Activated T-helper 17 cell treated with anti-CD3 and anti-CD28 coated beads, Interleukin-2, amount 50 U/mL, for 72 hours (primary cell): ENCODE results near the gene THBS2. TPM values are rescaled to one million over a fixed set of nuclear protein-coding genes. Genes with fewer than 3 reads are reported as not detected.

Experiments
- ATAC-seq: fragments of 150-1000 bp; cut with Tn5 transposase; replicated peaks from 2 replicates; pipeline ENCODE4 v1.10.0; 2021; ENCODE audit warnings: mild to moderate bottlenecking, moderate library complexity
- H3K27ac Mint-ChIP-seq: one replicate; pipeline ENCODE4 v1.8.0; 2022; ENCODE audit warnings: mixed read lengths
- H3K27me3 Mint-ChIP-seq: one replicate; pipeline ENCODE4 v1.8.0; 2022; ENCODE audit warnings: mixed read lengths
- H3K36me3 Mint-ChIP-seq: one replicate; pipeline ENCODE4 v1.8.0; 2022; ENCODE audit warnings: low read depth, mild to moderate bottlenecking, mixed read lengths
- H3K4me1 Mint-ChIP-seq: one replicate; pipeline ENCODE4 v1.8.0; 2022; ENCODE audit warnings: mixed read lengths
- H3K4me3 Mint-ChIP-seq: one replicate; pipeline ENCODE4 v1.8.0; 2022; ENCODE audit warnings: mild to moderate bottlenecking, mixed read lengths
- H3K9me3 Mint-ChIP-seq: one replicate; pipeline ENCODE4 v1.8.0; 2022; ENCODE audit warnings: mixed read lengths
- total RNA-seq, 2 donors: library from RNA; stranded (reverse); gene quantifications; one replicate each; pipeline ENCODE4 v1.2.3, GENCODE V29; 2022

The THBS2 gene
- total RNA-seq, 2 donors from 2014 or later, result not detected

GRCh38 chr6:169236988-169237387, 16.7 kb downstream of the THBS2 start:
- no peaks in the 10 kb centered on the region for H3K27me3 Mint-ChIP-seq
- H3K36me3 Mint-ChIP-seq, result no peaks in the 10 kb centered on the region
- no peaks in the 10 kb centered on the region for H3K4me1 Mint-ChIP-seq
- peaks cover 14% of the 10 kb centered on the region for H3K9me3 Mint-ChIP-seq
- H3K4me3 Mint-ChIP-seq, result no peak overlapping the region
- H3K27ac Mint-ChIP-seq, result no peak overlapping the region
- ATAC-seq, result no peak

- Mint-ChIP-seq H3K4me3 (no peak overlapping the region), H3K4me1 (no peaks in the 10 kb centered on the region), H3K36me3 (no peaks in the 10 kb centered on the region), H3K27ac (no peak overlapping the region), H3K9me3 (peaks cover 14% of the 10 kb centered on the region), H3K27me3 (no peaks in the 10 kb centered on the region)
- ATAC-seq, result no peak
Observed at GRCh38 chr6:169236545-169236944, 17.1 kb downstream of the THBS2 start.

GRCh38 chr6:169235286-169235685, 18.4 kb downstream of the THBS2 start:
- H3K27me3 Mint-ChIP-seq, result no peaks in the 10 kb centered on the region
- no peak overlapping the region for H3K27ac Mint-ChIP-seq
- peaks cover 14% of the 10 kb centered on the region for H3K9me3 Mint-ChIP-seq
- H3K36me3 Mint-ChIP-seq, result no peaks in the 10 kb centered on the region
- no peak for ATAC-seq
- H3K4me3 Mint-ChIP-seq, result no peak overlapping the region
- H3K4me1 Mint-ChIP-seq, result no peaks in the 10 kb centered on the region

GRCh38 chr6:169234634-169235033, 19.0 kb downstream of the THBS2 start:
- no peak for ATAC-seq
- H3K36me3 Mint-ChIP-seq, result no peaks in the 10 kb centered on the region
- peaks cover 14% of the 10 kb centered on the region for H3K9me3 Mint-ChIP-seq
- no peaks in the 10 kb centered on the region for H3K27me3 Mint-ChIP-seq
- no peak overlapping the region for H3K27ac Mint-ChIP-seq
- no peak overlapping the region for H3K4me3 Mint-ChIP-seq
- H3K4me1 Mint-ChIP-seq, result no peaks in the 10 kb centered on the region

GRCh38 chr6:169233832-169234231, 19.8 kb downstream of the THBS2 start:
- H3K9me3 Mint-ChIP-seq, result peaks cover 14% of the 10 kb centered on the region
- H3K27ac Mint-ChIP-seq, result no peak overlapping the region
- no peaks in the 10 kb centered on the region for H3K27me3 Mint-ChIP-seq
- no peak for ATAC-seq
- no peaks in the 10 kb centered on the region for H3K4me1 Mint-ChIP-seq
- no peak overlapping the region for H3K4me3 Mint-ChIP-seq
- no peaks in the 10 kb centered on the region for H3K36me3 Mint-ChIP-seq

- Mint-ChIP-seq H3K4me3 (no peak overlapping the region), H3K4me1 (no peaks in the 10 kb centered on the region), H3K27me3 (no peaks in the 10 kb centered on the region), H3K9me3 (peaks cover 14% of the 10 kb centered on the region), H3K36me3 (no peaks in the 10 kb centered on the region), H3K27ac (no peak overlapping the region)
- ATAC-seq, result no peak
Observed at GRCh38 chr6:169233181-169233580, 20.5 kb downstream of the THBS2 start.

- H3K9me3 Mint-ChIP-seq, result peaks cover 14% of the 10 kb centered on the region
- no peaks in the 10 kb centered on the region for H3K36me3 Mint-ChIP-seq
- no peak overlapping the region for H3K4me3 Mint-ChIP-seq
- no peak for ATAC-seq
- H3K27ac Mint-ChIP-seq, result no peak overlapping the region
- no peaks in the 10 kb centered on the region for H3K27me3 Mint-ChIP-seq
- no peaks in the 10 kb centered on the region for H3K4me1 Mint-ChIP-seq
Observed at GRCh38 chr6:169232507-169232931, 21.1 kb downstream of the THBS2 start.

- no peak for ATAC-seq
- no peaks in the 10 kb centered on the region for H3K4me1 Mint-ChIP-seq
- H3K9me3 Mint-ChIP-seq, result peaks cover 14% of the 10 kb centered on the region
- no peak overlapping the region for H3K4me3 Mint-ChIP-seq
- H3K36me3 Mint-ChIP-seq, result no peaks in the 10 kb centered on the region
- H3K27ac Mint-ChIP-seq, result no peak overlapping the region
- no peaks in the 10 kb centered on the region for H3K27me3 Mint-ChIP-seq
Observed at GRCh38 chr6:169231790-169232506, 21.7 kb downstream of the THBS2 start.

GRCh38 chr6:169230946-169231789, 22.5 kb downstream of the THBS2 start:
- Mint-ChIP-seq H3K9me3 (peaks cover 14% of the 10 kb centered on the region), H3K4me3 (no peak overlapping the region), H3K27me3 (peaks cover 6% of the 10 kb centered on the region), H3K4me1 (no peaks in the 10 kb centered on the region), H3K27ac (no peak overlapping the region), H3K36me3 (no peaks in the 10 kb centered on the region)
- ATAC-seq, result no peak

- ATAC-seq, result no peak
- Mint-ChIP-seq H3K9me3 (peaks cover 14% of the 10 kb centered on the region), H3K27me3 (peaks cover 11% of the 10 kb centered on the region), H3K4me3 (no peak overlapping the region), H3K4me1 (no peaks in the 10 kb centered on the region), H3K36me3 (no peaks in the 10 kb centered on the region), H3K27ac (no peak overlapping the region)
Observed at GRCh38 chr6:169230322-169230665, 23.4 kb downstream of the THBS2 start.

GRCh38 chr6:169229615-169230321, 23.9 kb downstream of the THBS2 start:
- ATAC-seq, result no peak
- H3K9me3 Mint-ChIP-seq, result peaks cover 14% of the 10 kb centered on the region
- no peak overlapping the region for H3K4me3 Mint-ChIP-seq
- H3K27me3 Mint-ChIP-seq, result peaks cover 15% of the 10 kb centered on the region
- H3K27ac Mint-ChIP-seq, result no peak overlapping the region
- H3K36me3 Mint-ChIP-seq, result no peaks in the 10 kb centered on the region
- H3K4me1 Mint-ChIP-seq, result no peaks in the 10 kb centered on the region

GRCh38 chr6:169227116-169227515, 26.5 kb downstream of the THBS2 start:
- H3K9me3 Mint-ChIP-seq, result no peaks in the 10 kb centered on the region
- H3K4me1 Mint-ChIP-seq, result no peaks in the 10 kb centered on the region
- ATAC-seq, result no peak
- no peak overlapping the region for H3K27ac Mint-ChIP-seq
- H3K36me3 Mint-ChIP-seq, result no peaks in the 10 kb centered on the region
- H3K27me3 Mint-ChIP-seq, result peaks cover 18% of the 10 kb centered on the region
- H3K4me3 Mint-ChIP-seq, result no peak overlapping the region

GRCh38 chr6:169225887-169226286, 27.8 kb downstream of the THBS2 start:
- H3K4me3 Mint-ChIP-seq, result no peak overlapping the region
- ATAC-seq, result no peak
- peaks cover 18% of the 10 kb centered on the region for H3K27me3 Mint-ChIP-seq
- no peaks in the 10 kb centered on the region for H3K4me1 Mint-ChIP-seq
- no peaks in the 10 kb centered on the region for H3K9me3 Mint-ChIP-seq
- H3K36me3 Mint-ChIP-seq, result no peaks in the 10 kb centered on the region
- no peak overlapping the region for H3K27ac Mint-ChIP-seq

- no peak overlapping the region for H3K27ac Mint-ChIP-seq
- no peaks in the 10 kb centered on the region for H3K36me3 Mint-ChIP-seq
- peaks cover 18% of the 10 kb centered on the region for H3K27me3 Mint-ChIP-seq
- no peaks in the 10 kb centered on the region for H3K9me3 Mint-ChIP-seq
- ATAC-seq, result no peak
- no peaks in the 10 kb centered on the region for H3K4me1 Mint-ChIP-seq
- no peak overlapping the region for H3K4me3 Mint-ChIP-seq
Observed at GRCh38 chr6:169225131-169225576, 28.5 kb downstream of the THBS2 start.
